ENCODE results near the gene ISOC1.

Gene ISOC1

DNA sequence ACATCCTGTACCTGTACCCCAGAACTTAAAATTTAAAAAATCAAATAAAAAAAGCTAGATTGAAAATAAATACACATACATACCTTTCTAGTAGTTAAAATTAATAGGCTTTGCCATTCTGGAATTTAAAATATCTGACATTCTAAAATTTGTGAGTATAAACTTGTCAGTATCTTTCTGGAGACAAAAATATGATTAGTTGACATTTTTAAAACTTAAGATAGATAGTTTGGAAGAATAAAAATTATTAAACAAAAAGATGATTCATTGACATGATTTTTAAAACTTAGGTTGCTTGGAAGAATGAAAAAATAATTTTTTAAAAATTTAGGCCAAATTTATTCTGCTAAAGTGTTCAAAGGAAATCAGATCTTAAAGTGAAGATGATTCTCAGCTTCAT is 43.1 kb downstream of the ISOC1 start:
- no peak for DNase-seq

GRCh38 chr5:129141078-129141477 is 46.5 kb downstream of the ISOC1 start:
- DNase-seq: no peak

GRCh38 chr5:129141696-129142095 is 47.1 kb downstream of the ISOC1 start:
- no peak for DNase-seq

DNA sequence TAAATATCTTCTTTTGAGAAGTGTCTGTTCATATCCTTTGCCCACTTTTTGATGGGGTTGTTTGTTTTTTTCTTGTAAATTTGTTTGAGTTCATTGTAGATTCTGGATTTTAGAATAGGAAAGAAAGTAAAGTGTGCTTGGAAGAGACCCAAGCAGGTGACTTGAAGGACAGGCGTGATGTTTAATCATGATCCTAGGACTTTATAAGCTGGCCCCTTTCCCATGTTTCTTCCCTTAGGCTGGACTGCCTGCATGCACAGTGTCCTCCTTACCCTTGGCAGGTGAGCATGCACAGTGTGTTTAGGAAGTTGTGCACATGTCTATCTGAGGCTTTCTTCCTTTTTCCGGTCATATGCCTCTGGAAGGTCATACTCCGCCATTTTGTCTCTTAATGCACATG is 61.3 kb downstream of the ISOC1 start:
- no peak for DNase-seq

- no peak for DNase-seq
Observed at GRCh38 chr5:129161830-129162229, 67.3 kb downstream of the ISOC1 start.
